Testis (tissue), 2 donors: Measurements from ENCODE around the gene COL23A1.

Experiments
- CTCF ChIP-seq, 3 experiments: fragments of 450-650 bp in 2 of 3; fragments of 200-600 bp in 1 of 3; sonication (generic) in 1 of 3; IDR thresholded peaks; one replicate each; pipeline ENCODE4 v1.5.1; 2016 to 2019; ENCODE audit warnings: antibody characterized with exemption in 3 of 3, mild to moderate bottlenecking in 2 of 3, moderate library complexity in 1 of 3
- POLR2A ChIP-seq: fragments of 450-650 bp; IDR thresholded peaks from one replicate; pipeline ENCODE4 v1.6.1; 2017; ENCODE audit warnings: antibody characterized with exemption, mild to moderate bottlenecking, moderate library complexity

GRCh38 chr5:178267876-178268275 is 322.3 kb downstream of the COL23A1 start:
- TF ChIP-seq POLR2A (no peak), CTCF (IDR thresholded peaks at IDR 0.05) (no peak)
